ENCODE results near the gene TMBIM4. TPM values are rescaled to one million over a fixed set of nuclear protein-coding genes. Genes with fewer than 3 reads are reported as not detected.

TMBIM4 gene
- total RNA-seq, 4 donors from 2014 or later = 73.5 to 110 (median 80.9) TPM

GRCh38 chr12:66109056-66109455 is 60.7 kb downstream of the TMBIM4 start:
- no peaks in the 10 kb centered on the region for H3K9me3 ChIP-seq
- H3K27me3 ChIP-seq = no peaks in the 10 kb centered on the region
- DNase-seq (no peak), ATAC-seq (no peak)
- TF ChIP-seq POLR2A (IDR thresholded peaks at IDR 0.05) (no peak), CTCF (IDR thresholded peaks at IDR 0.05 in 4 of 5, conservative IDR thresholded peaks at IDR 0.05 in 1 of 5) (no peak)
- H3K4me1 ChIP-seq = peaks cover 0 to 2% of the 10 kb centered on the region in 2 donors
- no peaks in the 10 kb centered on the region for H3K36me3 ChIP-seq
- intact Hi-C loops (cut with DNase I; ENCODE audit: low total_unique reads) (loop anchor here (5.0 kb wide), 1 partner anchor 552 kb away; no protein-coding TSS in a partner anchor), in situ Hi-C loops (cut with MboI; ENCODE audit: low sequenced_read_pairs in 4 of 4) (no loop called here)
- H3K4me3 ChIP-seq = no peak overlapping the region
- H3K27ac ChIP-seq = no peak overlapping the region

- H3K27ac ChIP-seq = no peak overlapping the region
- no peaks in the 10 kb centered on the region for H3K9me3 ChIP-seq
- ATAC-seq = no peak
- intact Hi-C loops (cut with DNase I; ENCODE audit: low total_unique reads) (loop anchor here (5.0 kb wide), 1 partner anchor 551 kb away; no protein-coding TSS in a partner anchor), in situ Hi-C loops (cut with MboI; ENCODE audit: low sequenced_read_pairs in 4 of 4) (no loop called here)
- H3K4me3 ChIP-seq = no peak overlapping the region
- DNase-seq = no peak
- no peaks in the 10 kb centered on the region for H3K27me3 ChIP-seq
- peaks cover 0 to 2% of the 10 kb centered on the region in 2 donors for H3K4me1 ChIP-seq
- no peaks in the 10 kb centered on the region for H3K36me3 ChIP-seq
- no peak for TF ChIP-seq CTCF (IDR thresholded peaks at IDR 0.05 in 4 of 5, conservative IDR thresholded peaks at IDR 0.05 in 1 of 5)
These were observed 61.4 kb downstream of the TMBIM4 start for GRCh38 chr12:66108386-66108785.

- Histone ChIP-seq H3K4me1 (peaks cover 0 to 2% of the 10 kb centered on the region in 2 donors), H3K27ac (no peak overlapping the region), H3K9me3 (no peaks in the 10 kb centered on the region), H3K4me3 (no peak overlapping the region), H3K27me3 (no peaks in the 10 kb centered on the region), H3K36me3 (no peaks in the 10 kb centered on the region)
- intact Hi-C loops (cut with DNase I; ENCODE audit: low total_unique reads) (loop anchor here (2.0 to 5.0 kb wide), 2 partner anchors 550 to 1217 kb away; no protein-coding TSS in a partner anchor), in situ Hi-C loops (cut with MboI; ENCODE audit: low sequenced_read_pairs in 4 of 4) (no loop called here)
- TF ChIP-seq POLR2A (IDR thresholded peaks at IDR 0.05) (no peak), CTCF (IDR thresholded peaks at IDR 0.05 in 4 of 5, conservative IDR thresholded peaks at IDR 0.05 in 1 of 5) (peak; percentile 35 to 84 (median 74))
- DNase-seq = peak; percentile 10 to 17
- ATAC-seq = peak; percentile 66 to 94
These were observed 62.3 kb downstream of the TMBIM4 start for GRCh38 chr12:66107451-66107915.

- H3K9me3 ChIP-seq = no peaks in the 10 kb centered on the region
- intact Hi-C loops (cut with DNase I; ENCODE audit: low total_unique reads) (no loop called here), in situ Hi-C loops (cut with MboI; ENCODE audit: low sequenced_read_pairs in 4 of 4) (no loop called here)
- H3K27me3 ChIP-seq = peaks cover 0 to 3% (median 0%) of the 10 kb centered on the region in 3 donors
- H3K36me3 ChIP-seq = no peaks in the 10 kb centered on the region
- TF ChIP-seq POLR2A (IDR thresholded peaks at IDR 0.05) (no peak), CTCF (IDR thresholded peaks at IDR 0.05 in 4 of 5, conservative IDR thresholded peaks at IDR 0.05 in 1 of 5) (no peak)
- DNase-seq (no peak), ATAC-seq (no peak)
- no peak overlapping the region for H3K27ac ChIP-seq
- peaks cover 0 to 2% of the 10 kb centered on the region in 2 donors for H3K4me1 ChIP-seq
- no peak overlapping the region for H3K4me3 ChIP-seq
These were observed 66.5 kb downstream of the TMBIM4 start for GRCh38 chr12:66103016-66103913.

Data from gastrocnemius medialis (tissue), 4 donors.